GM19238 (cell line): Measurements from ENCODE around the gene KRTAP15-1.

ENCODE experiments used
- DNase-seq: peaks from one replicate; pipeline ENCODE4 v3.0.0; 2011; ENCODE audit warnings: low spot score; ENCODE audit not compliant: insufficient read length

KRTAP15-1 gene

DNA sequence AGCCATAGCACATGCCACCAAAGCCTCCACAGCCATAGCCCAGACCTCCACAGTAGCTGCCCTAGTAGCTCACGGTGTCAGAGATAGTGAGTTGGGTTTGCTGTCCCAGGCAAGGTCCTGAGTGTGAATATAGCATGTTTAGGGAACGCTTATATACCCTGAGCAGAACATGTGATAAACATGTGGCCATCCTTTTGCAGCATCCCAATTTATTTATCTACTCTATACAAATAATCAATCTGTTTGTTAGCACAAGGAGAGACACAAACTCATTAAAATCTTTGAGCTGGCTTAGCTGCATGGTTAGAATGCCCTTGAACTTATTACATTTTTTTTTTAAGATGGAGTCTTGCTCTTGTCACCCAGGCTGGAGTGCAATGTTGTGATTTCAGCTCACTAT is 47.3 kb downstream of the KRTAP15-1 start, which contains the start of gene KRTAP19-2:
TSS of gene KRTAP19-2 (minus strand) at position 101 of the 400 bp plus-strand sequence. CDS start at position 13, 88 bp downstream.
- DNase-seq, result no peak
